ENCODE data around the gene PSD4. TPM values are rescaled to one million over a fixed set of nuclear protein-coding genes. Genes with fewer than 3 reads are reported as not detected.

The PSD4 gene
- total and polyA plus RNA-seq, 2 experiments from 2014 or later = 15.1 to 26.5 TPM

DNA sequence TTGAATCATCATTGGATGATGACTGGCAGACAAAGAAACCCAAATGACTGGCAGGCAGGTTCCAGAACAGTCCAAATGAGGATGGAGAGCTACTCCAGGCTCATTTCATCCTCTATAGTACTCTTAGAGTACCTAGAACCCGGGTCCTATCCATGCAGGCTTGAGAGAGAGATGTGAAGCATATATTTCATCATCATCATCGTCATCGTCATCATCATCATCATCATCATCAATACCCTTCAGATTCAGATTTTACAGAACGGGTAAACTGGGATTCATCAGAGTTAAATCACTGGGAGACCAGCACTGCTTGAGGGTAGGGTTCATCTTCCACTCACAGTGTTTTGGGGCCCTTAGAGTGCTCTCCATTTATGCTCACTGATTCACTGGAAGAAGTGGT, 52.7 kb downstream of the PSD4 start:
- no peaks in the 10 kb centered on the region for H3K27me3 ChIP-seq
- peak overlapping the region; percentile 62 for H3K27ac ChIP-seq
- H3K36me3 ChIP-seq (replicated peaks; ENCODE audit: insufficient read depth, low read depth) = no peaks in the 10 kb centered on the region
- no peaks in the 10 kb centered on the region for H4K20me1 ChIP-seq (ENCODE audit: insufficient read depth, poor library complexity, severe bottlenecking)
- peaks cover 12% of the 10 kb centered on the region for H3K4me1 ChIP-seq (ENCODE audit: insufficient read depth)
- no peaks in the 10 kb centered on the region for H3K9me3 ChIP-seq (ENCODE audit: low read depth)
- no peaks in the 10 kb centered on the region for H3K9me2 ChIP-seq (replicated peaks; ENCODE audit: insufficient read depth)
- no peak overlapping the region for H3K4me3 ChIP-seq
- TF ChIP-seq EZH2 (IDR thresholded peaks at IDR 0.05; ENCODE audit: borderline replicate concordance) (no peak), EZH2phosphoT487 (IDR thresholded peaks at IDR 0.05; ENCODE audit: low read depth, severe bottlenecking, unreplicated experiment) (no peak)
- TF ChIP-seq, protein P1, sequence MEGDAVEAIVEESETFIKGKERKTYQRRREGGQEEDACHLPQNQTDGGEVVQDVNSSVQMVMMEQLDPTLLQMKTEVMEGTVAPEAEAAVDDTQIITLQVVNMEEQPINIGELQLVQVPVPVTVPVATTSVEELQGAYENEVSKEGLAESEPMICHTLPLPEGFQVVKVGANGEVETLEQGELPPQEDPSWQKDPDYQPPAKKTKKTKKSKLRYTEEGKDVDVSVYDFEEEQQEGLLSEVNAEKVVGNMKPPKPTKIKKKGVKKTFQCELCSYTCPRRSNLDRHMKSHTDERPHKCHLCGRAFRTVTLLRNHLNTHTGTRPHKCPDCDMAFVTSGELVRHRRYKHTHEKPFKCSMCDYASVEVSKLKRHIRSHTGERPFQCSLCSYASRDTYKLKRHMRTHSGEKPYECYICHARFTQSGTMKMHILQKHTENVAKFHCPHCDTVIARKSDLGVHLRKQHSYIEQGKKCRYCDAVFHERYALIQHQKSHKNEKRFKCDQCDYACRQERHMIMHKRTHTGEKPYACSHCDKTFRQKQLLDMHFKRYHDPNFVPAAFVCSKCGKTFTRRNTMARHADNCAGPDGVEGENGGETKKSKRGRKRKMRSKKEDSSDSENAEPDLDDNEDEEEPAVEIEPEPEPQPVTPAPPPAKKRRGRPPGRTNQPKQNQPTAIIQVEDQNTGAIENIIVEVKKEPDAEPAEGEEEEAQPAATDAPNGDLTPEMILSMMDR (IDR thresholded peaks at IDR 0.05; ENCODE audit: poor library complexity) = no peak
- no peaks in the 10 kb centered on the region for H3K79me2 ChIP-seq
- no peak overlapping the region for H2AFZ ChIP-seq
- WGBS (ENCODE audit: low lambda C conversion rate, missing lambda C conversion rate) = 95% methylated on average over 4 of the region's 4 CpGs
- no peak for DNase-seq (ENCODE audit: low spot score)
- H3K4me2 ChIP-seq = no peak overlapping the region

DNA sequence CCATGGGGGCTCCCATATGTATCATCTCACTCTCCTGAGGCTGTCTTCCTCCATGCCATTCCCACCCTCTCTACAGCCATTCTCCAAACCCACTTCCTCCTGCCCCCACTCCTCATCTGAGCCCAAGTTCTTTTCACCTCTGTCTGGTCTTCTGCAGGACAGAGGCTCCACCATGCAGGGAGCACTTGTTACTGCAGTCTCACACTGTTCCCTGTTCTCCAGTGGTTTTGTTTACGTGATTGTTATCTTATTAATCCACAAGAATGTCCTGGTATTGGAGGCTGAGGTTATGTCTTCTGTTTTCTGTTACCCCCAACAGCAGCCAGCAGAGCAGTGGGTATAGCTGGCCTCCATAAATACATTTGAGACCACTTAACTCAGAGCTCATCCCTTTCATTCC, 53.5 kb downstream of the PSD4 start:
- WGBS (ENCODE audit: low lambda C conversion rate, missing lambda C conversion rate) = 47% methylated on average over 1 of the region's 1 CpG
- Histone ChIP-seq H3K4me1 (ENCODE audit: insufficient read depth) (peaks cover 12% of the 10 kb centered on the region), H2AFZ (no peak overlapping the region), H3K4me3 (no peak overlapping the region), H3K79me2 (no peaks in the 10 kb centered on the region), H3K36me3 (replicated peaks; ENCODE audit: insufficient read depth, low read depth) (no peaks in the 10 kb centered on the region), H3K27ac (no peak overlapping the region), H3K27me3 (no peaks in the 10 kb centered on the region), H4K20me1 (ENCODE audit: insufficient read depth, poor library complexity, severe bottlenecking) (no peaks in the 10 kb centered on the region), H3K9me2 (replicated peaks; ENCODE audit: insufficient read depth) (no peaks in the 10 kb centered on the region), H3K4me2 (no peak overlapping the region), H3K9me3 (ENCODE audit: low read depth) (no peaks in the 10 kb centered on the region)
- TF ChIP-seq EZH2phosphoT487 (IDR thresholded peaks at IDR 0.05; ENCODE audit: low read depth, severe bottlenecking, unreplicated experiment) (no peak), EZH2 (IDR thresholded peaks at IDR 0.05; ENCODE audit: borderline replicate concordance) (no peak)
- TF ChIP-seq, protein P1 (IDR thresholded peaks at IDR 0.05; ENCODE audit: poor library complexity) = no peak
- DNase-seq (ENCODE audit: low spot score) = no peak

DNA sequence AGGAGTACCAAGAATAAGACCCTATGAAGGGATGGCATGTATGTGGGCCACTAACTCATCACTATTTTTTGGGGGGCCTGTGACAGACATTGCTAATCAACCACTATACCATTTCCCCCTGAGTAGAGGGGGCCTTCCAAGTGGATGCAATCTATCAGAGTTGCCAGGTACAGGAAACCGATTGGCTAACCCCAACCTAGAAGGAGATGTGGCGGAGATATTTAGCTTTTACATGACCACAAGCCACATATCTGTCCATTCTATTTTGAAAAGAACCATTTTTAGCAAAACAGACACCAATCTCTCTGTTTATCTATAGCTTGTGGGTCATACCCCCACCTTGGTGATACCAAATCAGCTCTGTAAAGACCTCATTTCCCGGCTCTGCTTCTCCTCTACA, 53.9 kb downstream of the PSD4 start:
- Histone ChIP-seq H3K4me1 (ENCODE audit: insufficient read depth) (peaks cover 12% of the 10 kb centered on the region), H3K4me3 (no peak overlapping the region), H3K4me2 (no peak overlapping the region), H3K9me2 (replicated peaks; ENCODE audit: insufficient read depth) (no peaks in the 10 kb centered on the region), H3K27me3 (no peaks in the 10 kb centered on the region), H3K27ac (no peak overlapping the region), H2AFZ (no peak overlapping the region), H3K9me3 (ENCODE audit: low read depth) (no peaks in the 10 kb centered on the region), H3K79me2 (no peaks in the 10 kb centered on the region), H4K20me1 (ENCODE audit: insufficient read depth, poor library complexity, severe bottlenecking) (no peaks in the 10 kb centered on the region), H3K36me3 (replicated peaks; ENCODE audit: insufficient read depth, low read depth) (no peaks in the 10 kb centered on the region)
- no peak for TF ChIP-seq EZH2phosphoT487 (IDR thresholded peaks at IDR 0.05; ENCODE audit: low read depth, severe bottlenecking, unreplicated experiment)
- TF ChIP-seq, protein P1 (IDR thresholded peaks at IDR 0.05; ENCODE audit: poor library complexity) = no peak
- no peak for TF ChIP-seq EZH2 (IDR thresholded peaks at IDR 0.05; ENCODE audit: borderline replicate concordance)
- WGBS (ENCODE audit: low lambda C conversion rate, missing lambda C conversion rate) = 91% methylated on average over 3 of the region's 3 CpGs
- DNase-seq (ENCODE audit: low spot score) = no peak

DNA sequence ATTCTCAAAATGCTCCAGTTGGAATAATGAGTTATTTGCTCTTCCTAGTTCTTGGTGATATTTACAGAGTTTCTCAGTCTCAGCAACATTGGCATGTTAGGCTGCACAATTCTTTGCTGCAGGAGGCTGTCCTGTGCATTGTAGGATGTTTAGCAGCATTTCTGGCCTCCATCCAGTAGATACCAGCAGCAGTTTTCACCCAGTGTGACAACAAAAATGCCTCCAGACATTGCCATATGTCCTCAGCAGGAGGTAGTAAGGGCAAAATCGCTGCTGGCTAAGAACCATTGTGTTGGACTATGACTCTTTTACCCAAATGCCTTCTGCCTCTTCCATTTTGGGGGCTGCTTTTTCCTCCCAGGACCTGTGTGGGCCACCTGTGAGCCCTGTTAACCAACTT, 54.6 kb downstream of the PSD4 start:
- no peaks in the 10 kb centered on the region for H3K9me2 ChIP-seq (replicated peaks; ENCODE audit: insufficient read depth)
- WGBS (ENCODE audit: low lambda C conversion rate, missing lambda C conversion rate) = 76% methylated on average over 1 of the region's 1 CpG
- no peaks in the 10 kb centered on the region for H4K20me1 ChIP-seq (ENCODE audit: insufficient read depth, poor library complexity, severe bottlenecking)
- H3K36me3 ChIP-seq (replicated peaks; ENCODE audit: insufficient read depth, low read depth) = no peaks in the 10 kb centered on the region
- no peaks in the 10 kb centered on the region for H3K27me3 ChIP-seq
- H2AFZ ChIP-seq = no peak overlapping the region
- H3K4me2 ChIP-seq = no peak overlapping the region
- H3K27ac ChIP-seq = no peak overlapping the region
- no peak for DNase-seq (ENCODE audit: low spot score)
- TF ChIP-seq EZH2 (IDR thresholded peaks at IDR 0.05; ENCODE audit: borderline replicate concordance) = no peak
- no peak for TF ChIP-seq EZH2phosphoT487 (IDR thresholded peaks at IDR 0.05; ENCODE audit: low read depth, severe bottlenecking, unreplicated experiment)
- TF ChIP-seq, protein P1 (IDR thresholded peaks at IDR 0.05; ENCODE audit: poor library complexity) = no peak
- no peaks in the 10 kb centered on the region for H3K9me3 ChIP-seq (ENCODE audit: low read depth)
- no peaks in the 10 kb centered on the region for H3K79me2 ChIP-seq
- H3K4me1 ChIP-seq (ENCODE audit: insufficient read depth) = peaks cover 12% of the 10 kb centered on the region
- H3K4me3 ChIP-seq = no peak overlapping the region
